HUES64 (cell line): Measurements from ENCODE around the gene MAPK1IP1L.
A peak's percentile ranks its signal among the peaks of the same experiment; 100 is the strongest.

Experiments used
- H3K27ac ChIP-seq: 2 replicates; pipeline ENCODE4 v1.7.0; 2013; ENCODE audit warnings: low read depth, low read length, inconsistent platforms
- H3K27me3 ChIP-seq: 2 replicates; pipeline ENCODE4 v1.6.1; 2013; ENCODE audit warnings: mild to moderate bottlenecking, low read length; ENCODE audit not compliant: insufficient read depth
- H3K36me3 ChIP-seq: 2 replicates; pipeline ENCODE4 v1.6.1; 2013; ENCODE audit warnings: mild to moderate bottlenecking, low read length; ENCODE audit not compliant: insufficient read depth
- H3K4me1 ChIP-seq: 2 replicates; pipeline ENCODE4 v1.6.1; 2013; ENCODE audit warnings: mild to moderate bottlenecking, low read length, moderate library complexity; ENCODE audit not compliant: insufficient read depth
- H3K4me3 ChIP-seq: 2 replicates; pipeline ENCODE4 v1.5.1; 2013; ENCODE audit warnings: mild to moderate bottlenecking, low read length, moderate library complexity
- H3K9ac ChIP-seq: 2 replicates; pipeline ENCODE4 v1.6.1; 2013; ENCODE audit warnings: mild to moderate bottlenecking, low read depth, low read length
- H3K9me3 ChIP-seq: 2 replicates; pipeline ENCODE4 v1.6.1; 2013; ENCODE audit warnings: low read depth, low read length; ENCODE audit not compliant: insufficient read depth
- WGBS: fragments of 150-250, 120-280 bp; methylation state at CpG from one replicate; pipeline ENCODE4 v1.1.7; 2013; ENCODE audit warnings: missing lambda C conversion rate; 5-methylcytosine and 5-hydroxymethylcytosine counted together

The MAPK1IP1L gene

GRCh38 chr14:55098561-55098898 is 47.1 kb downstream of the MAPK1IP1L start:
- no peaks in the 10 kb centered on the region for H3K9me3 ChIP-seq
- peaks cover 20% of the 10 kb centered on the region for H3K4me1 ChIP-seq
- H3K36me3 ChIP-seq = no peaks in the 10 kb centered on the region
- no CpG with 5 or more reads among the region's 1 CpG for WGBS
- no peak overlapping the region for H3K4me3 ChIP-seq
- H3K27ac ChIP-seq = no peak overlapping the region
- H3K27me3 ChIP-seq = no peaks in the 10 kb centered on the region
- H3K9ac ChIP-seq = no peak overlapping the region

GRCh38 chr14:55099756-55100155 is 48.3 kb downstream of the MAPK1IP1L start:
- Histone ChIP-seq H3K4me3 (no peak overlapping the region), H3K36me3 (no peaks in the 10 kb centered on the region), H3K9ac (no peak overlapping the region), H3K27me3 (no peaks in the 10 kb centered on the region), H3K4me1 (peaks cover 25% of the 10 kb centered on the region), H3K9me3 (no peaks in the 10 kb centered on the region), H3K27ac (no peak overlapping the region)
- WGBS = 95% methylated on average over 1 of the region's 2 CpGs

DNA sequence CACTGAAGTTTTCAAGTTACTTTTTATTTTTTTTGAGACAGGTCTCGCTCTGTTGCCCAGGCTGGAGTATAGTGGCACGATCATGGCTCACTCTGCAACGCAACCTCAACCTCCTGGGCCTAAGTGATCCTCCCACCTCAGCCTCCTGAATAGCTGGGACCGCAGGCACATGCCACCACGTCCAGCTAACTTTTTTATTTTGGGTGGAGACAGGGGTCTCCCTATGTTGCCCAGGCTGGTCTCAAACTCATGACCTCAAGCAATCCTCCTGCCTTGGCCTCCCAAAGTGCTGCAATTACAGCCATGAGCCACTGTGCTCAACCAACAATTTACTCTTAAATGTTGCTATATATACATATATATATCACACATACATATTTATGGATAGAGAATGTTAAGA is 50.3 kb downstream of the MAPK1IP1L start:
- no peaks in the 10 kb centered on the region for H3K9me3 ChIP-seq
- peaks cover 25% of the 10 kb centered on the region for H3K4me1 ChIP-seq
- no peak overlapping the region for H3K9ac ChIP-seq
- no peaks in the 10 kb centered on the region for H3K27me3 ChIP-seq
- no peak overlapping the region for H3K4me3 ChIP-seq
- peak overlapping the region; percentile 80; the same call in 1 of the 2 replicates for H3K27ac ChIP-seq
- WGBS = 92% methylated on average over 5 of the region's 5 CpGs
- no peaks in the 10 kb centered on the region for H3K36me3 ChIP-seq

- WGBS = 9% methylated on average over 6 of the region's 7 CpGs
- Histone ChIP-seq H3K4me1 (peaks cover 22% of the 10 kb centered on the region), H3K9ac (peak overlapping the region; percentile 17; the same call in 1 of the 2 replicates)
Measured at GRCh38 chr14:55102141-55102621, 50.7 kb downstream of the MAPK1IP1L start.

DNA sequence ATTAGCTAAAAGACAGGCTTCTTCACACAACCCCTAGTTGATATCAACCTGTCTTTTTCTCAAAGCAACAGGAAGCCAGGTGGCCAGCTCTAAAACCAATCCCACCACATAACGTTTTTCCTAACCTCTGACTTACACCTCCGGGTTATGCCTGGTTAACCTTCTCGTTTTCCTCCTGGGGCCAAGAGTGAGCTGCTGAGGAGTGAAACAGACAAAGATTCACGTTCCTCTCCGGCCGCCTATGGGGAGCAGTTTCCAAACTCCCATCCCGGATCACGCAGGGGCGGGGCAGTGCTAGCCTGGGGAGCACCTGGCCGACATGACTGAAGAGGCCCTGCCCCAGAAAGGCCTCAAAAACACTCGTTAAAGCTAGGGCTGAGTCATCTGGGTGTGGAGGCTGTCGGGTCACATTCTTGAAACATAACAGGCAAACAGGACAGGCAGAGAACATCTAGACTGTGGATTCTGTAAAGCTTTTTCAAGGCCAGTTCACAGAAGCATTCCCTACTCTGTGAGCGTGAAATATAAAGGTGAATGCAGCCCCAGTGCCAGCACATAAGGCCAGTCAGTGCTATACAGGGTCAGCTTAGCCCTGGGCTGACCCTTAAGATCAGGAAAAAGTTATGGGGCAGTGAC is 51.7 kb downstream of the MAPK1IP1L start:
- peak overlapping the region; percentile 17 for H3K9ac ChIP-seq
- H3K4me3 ChIP-seq = peak overlapping the region; percentile 21; the same call in 1 of the 2 replicates

More at GRCh38 chr14:55102141-55102621, 50.7 kb downstream of the MAPK1IP1L start:
- Histone ChIP-seq H3K27me3 (no peaks in the 10 kb centered on the region), H3K27ac (peak overlapping the region; percentile 80; the same call in 1 of the 2 replicates), H3K36me3 (no peaks in the 10 kb centered on the region), H3K4me3 (0 out of 2 replicates have a peak overlapping the region, but pooled peaks have one; percentile 21), H3K9me3 (no peaks in the 10 kb centered on the region)

GRCh38 chr14:55103971-55104954 is 52.8 kb downstream of the MAPK1IP1L start:
- no peak overlapping the region for H3K4me3 ChIP-seq
- WGBS = 87% methylated on average over 5 of the region's 6 CpGs
- no peaks in the 10 kb centered on the region for H3K36me3 ChIP-seq
- no peaks in the 10 kb centered on the region for H3K27me3 ChIP-seq
- peaks cover 30% of the 10 kb centered on the region for H3K4me1 ChIP-seq
- no peak overlapping the region for H3K27ac ChIP-seq
- H3K9ac ChIP-seq = peak overlapping the region; percentile 17; the same call in 1 of the 2 replicates
- H3K9me3 ChIP-seq = no peaks in the 10 kb centered on the region

More for the DNA sequence above, 51.7 kb downstream of the MAPK1IP1L start:
- peaks cover 29% of the 10 kb centered on the region for H3K4me1 ChIP-seq
- H3K9me3 ChIP-seq = no peaks in the 10 kb centered on the region
- WGBS = 15% methylated on average over 13 of the region's 13 CpGs
- H3K27me3 ChIP-seq = no peaks in the 10 kb centered on the region
- peak overlapping the region; percentile 80 for H3K27ac ChIP-seq
- H3K36me3 ChIP-seq = no peaks in the 10 kb centered on the region

DNA sequence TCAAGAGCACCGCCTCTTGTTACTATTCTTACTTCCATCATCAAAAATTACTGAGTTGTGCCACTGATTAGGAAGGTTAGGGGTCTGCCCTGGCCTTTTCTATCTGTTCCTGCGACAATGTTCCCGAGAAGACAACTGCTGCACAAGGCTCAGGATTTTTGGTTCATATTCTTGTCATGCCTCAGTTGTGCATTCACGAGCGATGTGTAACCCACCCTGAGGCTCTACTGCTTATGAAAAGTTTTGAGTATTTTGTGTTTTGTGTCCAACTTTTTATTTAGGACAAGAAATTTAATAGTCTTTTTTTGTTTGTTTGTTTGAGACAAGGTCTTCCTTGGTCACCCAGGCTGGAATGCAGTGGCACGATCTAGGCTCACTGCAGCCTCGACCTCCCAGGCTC is 54.5 kb downstream of the MAPK1IP1L start:
- H3K9ac ChIP-seq = no peak overlapping the region
- no peaks in the 10 kb centered on the region; the same call in 1 of the 2 replicates for H3K27me3 ChIP-seq
- H3K4me3 ChIP-seq = no peak overlapping the region
- H3K36me3 ChIP-seq = no peaks in the 10 kb centered on the region
- no peak overlapping the region for H3K27ac ChIP-seq
- 94% methylated on average over 7 of the region's 7 CpGs for WGBS
- H3K4me1 ChIP-seq = peaks cover 30% of the 10 kb centered on the region
- no peaks in the 10 kb centered on the region for H3K9me3 ChIP-seq

DNA sequence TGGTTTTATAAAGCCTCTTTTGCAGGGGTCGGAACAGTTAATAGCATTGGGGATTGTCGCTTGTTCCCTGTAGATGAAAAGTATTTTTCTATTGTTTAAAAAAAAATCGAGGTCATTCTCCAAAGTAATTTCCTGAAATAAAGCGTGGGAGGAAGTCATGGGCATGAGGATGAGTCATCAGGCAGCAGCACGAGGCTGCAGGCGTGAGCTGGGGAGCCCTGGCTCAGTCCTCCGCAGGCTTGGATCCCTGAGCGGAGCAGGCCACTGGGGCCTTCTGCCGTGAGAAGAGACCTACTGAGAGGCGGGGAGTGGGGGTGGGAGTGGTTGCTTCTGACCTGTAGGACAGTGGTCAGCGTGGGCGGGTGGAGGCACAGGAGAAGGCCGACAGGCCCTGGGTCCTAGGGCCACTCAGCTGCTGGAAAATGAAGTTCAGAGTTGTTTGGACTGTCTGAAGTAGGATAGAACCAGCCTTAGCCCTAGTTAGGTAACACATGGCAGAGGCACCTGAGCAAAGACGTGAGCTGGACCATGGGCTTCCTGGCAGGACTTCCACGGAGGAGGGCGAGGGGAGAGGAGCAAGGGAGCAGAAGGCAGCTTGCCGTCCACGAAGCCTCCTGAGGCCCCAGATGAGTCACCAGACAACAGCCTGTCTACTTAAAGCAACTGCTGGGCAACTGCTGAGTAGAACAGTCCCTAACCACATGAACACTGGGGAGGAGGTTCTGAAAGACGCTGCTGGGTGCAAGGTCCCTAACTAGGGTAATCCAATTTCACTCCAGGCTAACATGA is 56.5 kb downstream of the MAPK1IP1L start:
- no peaks in the 10 kb centered on the region for H3K9me3 ChIP-seq
- H3K9ac ChIP-seq = no peak overlapping the region
- WGBS = 51% methylated on average over 19 of the region's 19 CpGs
- H3K4me1 ChIP-seq = peaks cover 19% of the 10 kb centered on the region
- H3K36me3 ChIP-seq = no peaks in the 10 kb centered on the region
- no peaks in the 10 kb centered on the region; the same call in 1 of the 2 replicates for H3K27me3 ChIP-seq
- 0 out of 2 replicates have a peak overlapping the region, but pooled peaks have one; percentile 22 for H3K27ac ChIP-seq
- H3K4me3 ChIP-seq = no peak overlapping the region

DNA sequence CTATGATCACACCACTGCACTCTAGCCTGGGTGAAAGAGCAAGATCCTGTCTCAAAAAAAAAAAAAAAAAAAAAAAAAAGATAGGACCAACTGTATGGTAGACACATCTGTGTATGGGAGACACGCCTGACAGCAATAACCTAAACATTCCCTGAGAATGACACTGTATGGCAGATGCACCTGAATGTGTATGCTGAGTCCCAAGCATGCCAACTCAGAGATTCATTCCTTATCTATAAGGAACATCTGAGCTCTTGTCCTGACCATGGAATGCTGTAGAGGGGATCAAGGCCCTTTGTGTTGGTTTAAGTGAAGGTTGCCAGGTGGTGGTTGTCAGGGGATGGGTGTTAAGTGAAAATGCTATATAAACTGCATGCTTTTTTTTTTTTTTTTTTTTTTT is 58.4 kb downstream of the MAPK1IP1L start:
- Histone ChIP-seq H3K27me3 (no peaks in the 10 kb centered on the region; the same call in 1 of the 2 replicates), H3K36me3 (no peaks in the 10 kb centered on the region), H3K9ac (no peak overlapping the region), H3K9me3 (no peaks in the 10 kb centered on the region), H3K4me3 (no peak overlapping the region), H3K4me1 (peaks cover 8% of the 10 kb centered on the region; the same call in 1 of the 2 replicates), H3K27ac (no peak overlapping the region)
- WGBS = 100% methylated on average over 1 of the region's 1 CpG

DNA sequence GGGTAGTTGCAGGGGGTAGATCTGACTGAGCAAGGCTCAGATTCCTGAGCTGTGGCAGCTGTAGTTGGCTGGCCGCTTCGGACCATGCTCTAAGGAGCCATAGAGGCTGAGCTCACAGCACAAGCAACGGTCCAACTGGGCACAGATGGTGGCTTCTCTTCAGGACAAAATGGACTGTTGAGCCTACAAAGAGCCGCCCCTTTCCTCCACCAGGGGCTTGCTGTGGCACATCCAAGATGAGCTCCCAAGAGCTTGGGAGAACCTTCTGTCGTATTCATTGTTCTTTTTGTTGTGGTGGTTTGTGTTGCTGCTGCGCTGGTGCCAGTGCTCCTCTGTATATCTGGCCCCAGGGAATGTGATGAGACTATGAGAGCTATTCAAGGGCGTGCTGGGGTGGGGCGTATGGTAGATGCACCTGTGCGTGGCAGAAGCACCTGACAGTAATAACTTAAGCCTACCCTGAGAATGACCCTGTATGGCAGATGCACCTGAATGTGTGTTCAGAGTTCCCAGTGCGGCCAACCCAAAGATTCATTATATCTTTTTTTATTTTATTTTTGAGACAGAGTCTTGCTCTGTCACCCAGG is 59.8 kb downstream of the MAPK1IP1L start:
- no peak overlapping the region for H3K27ac ChIP-seq
- WGBS = 94% methylated on average over 10 of the region's 10 CpGs
- H3K4me3 ChIP-seq = no peak overlapping the region
- H3K9ac ChIP-seq = no peak overlapping the region
- no peaks in the 10 kb centered on the region for H3K36me3 ChIP-seq
- H3K9me3 ChIP-seq = no peaks in the 10 kb centered on the region
- no peaks in the 10 kb centered on the region; the same call in 1 of the 2 replicates for H3K27me3 ChIP-seq
- peaks cover 8% of the 10 kb centered on the region; the same call in 1 of the 2 replicates for H3K4me1 ChIP-seq
